Peyer's patch (tissue), 4 donors: ENCODE data around the gene TMC3. TPM values are rescaled to one million over a fixed set of nuclear protein-coding genes. Genes with fewer than 3 reads are reported as not detected.
"Not testable (repeated sequence)": the region's sequence is repeated elsewhere in the genome, so short reads cannot be mapped to it uniquely, and the experiment has no call there.

Experiments
- DNase-seq, 3 donors: peaks; one replicate each; pipeline ENCODE4 v3.0.0-alpha.2; 2017 to 2019
- H3K27ac ChIP-seq, 4 donors: fragments of 200-600 bp; sonication (generic); one replicate each; pipeline ENCODE4 v1.5.1; 2016 to 2019
- H3K27me3 ChIP-seq, 2 donors: fragments of 200-600 bp; sonication (generic); one replicate each; pipeline ENCODE4 v1.5.1; 2019
- H3K36me3 ChIP-seq, 3 donors: fragments of 200-600 bp; sonication (generic); one replicate each; pipeline ENCODE4 v1.5.1; 2016 to 2019
- H3K4me1 ChIP-seq, 4 donors: fragments of 200-600 bp; sonication (generic); one replicate each; pipeline ENCODE4 v1.5.1; 2016 to 2019
- H3K4me3 ChIP-seq, 4 donors: fragments of 200-600 bp; sonication (generic); 1 replicate in 3 of 4; 2 replicates in 1 of 4; pipeline ENCODE4 v1.5.1; 2016 to 2019; ENCODE audit warnings: mild to moderate bottlenecking in 1 of 4
- H3K9me3 ChIP-seq, 4 donors: fragments of 200-600 bp; sonication (generic); one replicate each; pipeline ENCODE4 v1.5.1; 2016 to 2019; ENCODE audit warnings: mild to moderate bottlenecking in 1 of 4
- CTCF ChIP-seq, 6 experiments: fragments of 450-650 bp in 4 of 6; fragments of 200-600 bp in 2 of 6; sonication (generic) in 1 of 6; IDR thresholded peaks; one replicate each; pipeline ENCODE4 v1.5.1; 2017 to 2019; ENCODE audit warnings: antibody characterized with exemption in 6 of 6, mild to moderate bottlenecking in 3 of 6, moderate library complexity in 1 of 6
- POLR2A ChIP-seq, 2 donors: fragments of 450-650 bp; IDR thresholded peaks; one replicate each; pipeline ENCODE4 v1.5.1; 2017; ENCODE audit warnings: antibody characterized with exemption in 2 of 2, mild to moderate bottlenecking in 2 of 2, moderate library complexity in 2 of 2
- total RNA-seq, 4 donors: library from RNA; depleted of rRNA; stranded (reverse); fragments of >200 nt; gene quantifications; one replicate each; pipeline ENCODE4 v1.1.0, GENCODE V29; 2016

The TMC3 gene
- total RNA-seq = not detected

GRCh38 chr15:81373775-81374395 lies at the start of gene TMC3:
Gene TMC3, minus strand, starts transcription at chr15:81374213. Its CDS starts 136 bp downstream, at chr15:81374077.
- Histone ChIP-seq H3K36me3 (no peaks in the 10 kb centered on the region), H3K27ac (no peak within 1 kb of the TSS), H3K4me3 (no peak within 1 kb of the TSS), H3K9me3 (no peaks in the 10 kb centered on the region), H3K4me1 (no peaks in the 10 kb centered on the region), H3K27me3 (no peaks in the 10 kb centered on the region)
- TF ChIP-seq CTCF (IDR thresholded peaks at IDR 0.05) (no peak), POLR2A (IDR thresholded peaks at IDR 0.05) (no peak)
- no peak for DNase-seq

- Histone ChIP-seq H3K27ac (no peak overlapping the region), H3K27me3 (no peaks in the 10 kb centered on the region), H3K4me3 (no peak overlapping the region), H3K9me3 (no peaks in the 10 kb centered on the region), H3K36me3 (no peaks in the 10 kb centered on the region), H3K4me1 (no peaks in the 10 kb centered on the region)
- no peak for DNase-seq
- TF ChIP-seq POLR2A (IDR thresholded peaks at IDR 0.05) (no peak), CTCF (IDR thresholded peaks at IDR 0.05) (no peak)
These were observed 47.4 kb upstream of the TMC3 start for GRCh38 chr15:81421461-81421860.

- H3K27ac ChIP-seq = no peak overlapping the region
These were observed 45.4 kb upstream of the TMC3 start for GRCh38 chr15:81419332-81419943.

GRCh38 chr15:81418891-81419290 lies 44.9 kb upstream of the TMC3 start:
- TF ChIP-seq CTCF (IDR thresholded peaks at IDR 0.05) (no peak), POLR2A (IDR thresholded peaks at IDR 0.05) (no peak)
- no peaks in the 10 kb centered on the region for H3K4me1 ChIP-seq
- H3K36me3 ChIP-seq = no peaks in the 10 kb centered on the region
- no peak overlapping the region for H3K27ac ChIP-seq
- no peak for DNase-seq
- no peak overlapping the region for H3K4me3 ChIP-seq
- no peaks in the 10 kb centered on the region for H3K27me3 ChIP-seq
- no peaks in the 10 kb centered on the region for H3K9me3 ChIP-seq

More at GRCh38 chr15:81419332-81419943, 45.4 kb upstream of the TMC3 start:
- Histone ChIP-seq H3K9me3 (no peaks in the 10 kb centered on the region), H3K4me3 (no peak overlapping the region), H3K4me1 (no peaks in the 10 kb centered on the region), H3K27me3 (no peaks in the 10 kb centered on the region), H3K36me3 (no peaks in the 10 kb centered on the region)
- no peak for DNase-seq
- no peak for TF ChIP-seq POLR2A (IDR thresholded peaks at IDR 0.05)
- no peak for TF ChIP-seq CTCF (IDR thresholded peaks at IDR 0.05)

- Histone ChIP-seq H3K4me3 (no peak overlapping the region), H3K4me1 (no peaks in the 10 kb centered on the region), H3K36me3 (no peaks in the 10 kb centered on the region), H3K27ac (no peak overlapping the region), H3K27me3 (no peaks in the 10 kb centered on the region), H3K9me3 (no peaks in the 10 kb centered on the region)
- no peak for DNase-seq
- TF ChIP-seq CTCF (IDR thresholded peaks at IDR 0.05) = no peak
- TF ChIP-seq POLR2A (IDR thresholded peaks at IDR 0.05) = no peak
These were observed 44.4 kb upstream of the TMC3 start for GRCh38 chr15:81418444-81418843.

- not testable (repeated sequence) for H3K4me3 ChIP-seq, DNase-seq, H3K27me3 ChIP-seq, H3K36me3 ChIP-seq, H3K4me1 ChIP-seq, H3K9me3 ChIP-seq, H3K27ac ChIP-seq
These were observed 40.4 kb upstream of the TMC3 start for GRCh38 chr15:81414274-81414968.
